Ovary (tissue), 9 donors: ENCODE measurements around the gene DPH6. TPM values are rescaled to one million over a fixed set of nuclear protein-coding genes. Genes with fewer than 3 reads are reported as not detected.

Experiments used
- DNase-seq, 5 donors: peaks; one replicate each; pipeline ENCODE4 v3.0.0-alpha.2; 2019 to 2020
- H3K27ac ChIP-seq, 2 donors: fragments of 200-600 bp; one replicate each; pipeline versions ENCODE4 v1.5.1 to v1.8.0; 2019 to 2022
- H3K27me3 ChIP-seq: fragments of 200-600 bp; one replicate; pipeline ENCODE4 v1.8.0; 2022
- H3K36me3 ChIP-seq: fragments of 200-600 bp; sonication (generic); one replicate; pipeline ENCODE4 v1.5.1; 2019
- H3K4me1 ChIP-seq: one replicate; pipeline ENCODE4 v1.8.1; 2013; ENCODE audit warnings: mild to moderate bottlenecking, moderate library complexity; ENCODE audit not compliant: insufficient read depth
- H3K4me3 ChIP-seq: fragments of 200-600 bp; sonication (generic); one replicate; pipeline ENCODE4 v1.5.1; 2017
- H3K9me3 ChIP-seq, 2 donors: fragments of 200-600 bp in 1 of 2; sonication (generic) in 1 of 2; one replicate each; pipeline versions ENCODE4 v1.5.1 to v1.8.1; 2013 to 2019; ENCODE audit warnings: mild to moderate bottlenecking in 1 of 2, moderate library complexity in 1 of 2
- EP300 ChIP-seq: sonication (generic); formaldehyde crosslinking; IDR thresholded peaks from one replicate; pipeline ENCODE4 v1.6.1; 2017; ENCODE audit warnings: antibody characterized with exemption
- POLR2A ChIP-seq: fragments of 450-650 bp; IDR thresholded peaks from one replicate; pipeline ENCODE4 v1.6.1; 2017; ENCODE audit warnings: antibody characterized with exemption, mild to moderate bottlenecking, moderate library complexity
- WGBS, 3 donors: extraction: QIAGEN DNeasy Blood & Tissue Kit in 1 of 3; methylation state at CpG; one replicate each; pipeline versions ENCODE4 v1.1.5 to v1.1.7; 2013 to 2017; 5-methylcytosine and 5-hydroxymethylcytosine counted together
- intact Hi-C, 4 donors: fragments of 100-400 bp; cut with DNase I; formaldehyde crosslinking; loops; one replicate each; pipeline versions ENCODE4 v1.11.0 to v1.15.1; 2022 to 2023
- polyA plus RNA-seq, 2 donors: library from polyadenylated mRNA; stranded (reverse); fragments of 200-250 nt in 1 of 2; fragments of 350-450 nt in 1 of 2; fragmentation: Illumina TruSeq in 1 of 2; extraction: RNeasy Lipid Tissue Mini Kit (QIAGEN cat#74804) in 1 of 2; gene quantifications; one replicate each; pipeline ENCODE4 v1.2.3, GENCODE V29; 2013 to 2014
- total RNA-seq, 7 donors: library from RNA; depleted of rRNA in 2 of 7; stranded (reverse); fragments of >200 nt in 2 of 7; fragmentation: NEBNext Ultra II Directional in 3 of 7; extraction: Animal tissue kit (Norgen Biotek cat#: 25700) in 3 of 7; gene quantifications; one replicate each; pipeline versions ENCODE4 v1.1.0 to v1.2.4, GENCODE V29; 2016 to 2023
- TF ChIP-seq, protein P1 (sequence below), 3 donors: fragments of 450-650 bp in 2 of 3; fragments of 200-600 bp in 1 of 3; IDR thresholded peaks; one replicate each; pipeline versions ENCODE4 v1.5.1 to v1.8.0; 2016 to 2022; ENCODE audit warnings: antibody characterized with exemption in 3 of 3, mild to moderate bottlenecking in 1 of 3
- donor health status: DM: no; HTN: no; CAD: no; lungs with moderate emphysema.
- donor health status: DM: no; HTN: no; CAD: no.
- donor health status: Bipolar disorder and iron deficiency.
- donor health status: DM: yes; HTN: yes; CAD: no.
- donor health status: DM: no; HTN: no; CAD: no.
- donor health status: DM: yes; HTN: yes; CAD: no.

The DPH6 gene
- total and polyA plus RNA-seq, 9 donors: 9.7 to 32.1 (median 24.2) TPM

DNA sequence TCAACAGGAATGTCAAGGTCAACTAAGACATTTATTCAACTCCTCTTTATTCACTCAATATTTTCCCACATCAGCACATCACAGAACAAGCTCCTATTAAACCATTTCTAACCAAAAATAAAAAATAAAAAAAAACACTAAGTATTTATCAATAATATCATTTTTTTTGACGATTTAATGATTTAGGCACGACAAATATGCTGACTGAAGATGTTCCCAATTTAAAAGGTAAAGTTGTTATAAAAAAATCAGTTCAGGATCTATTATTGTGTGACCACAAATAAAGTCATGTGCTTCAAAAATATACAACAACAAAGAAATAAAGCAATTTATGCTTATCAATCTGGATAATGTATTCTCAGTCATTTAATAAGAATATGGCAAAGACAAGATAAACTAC, 16.2 kb downstream of the DPH6 start:
- Histone ChIP-seq H3K27ac (no peak overlapping the region), H3K4me3 (no peak overlapping the region), H3K36me3 (no peaks in the 10 kb centered on the region), H3K27me3 (no peaks in the 10 kb centered on the region), H3K4me1 (no peaks in the 10 kb centered on the region), H3K9me3 (no peaks in the 10 kb centered on the region)
- TF ChIP-seq POLR2A (no peak), EP300 (no peak)
- TF ChIP-seq, protein P1, sequence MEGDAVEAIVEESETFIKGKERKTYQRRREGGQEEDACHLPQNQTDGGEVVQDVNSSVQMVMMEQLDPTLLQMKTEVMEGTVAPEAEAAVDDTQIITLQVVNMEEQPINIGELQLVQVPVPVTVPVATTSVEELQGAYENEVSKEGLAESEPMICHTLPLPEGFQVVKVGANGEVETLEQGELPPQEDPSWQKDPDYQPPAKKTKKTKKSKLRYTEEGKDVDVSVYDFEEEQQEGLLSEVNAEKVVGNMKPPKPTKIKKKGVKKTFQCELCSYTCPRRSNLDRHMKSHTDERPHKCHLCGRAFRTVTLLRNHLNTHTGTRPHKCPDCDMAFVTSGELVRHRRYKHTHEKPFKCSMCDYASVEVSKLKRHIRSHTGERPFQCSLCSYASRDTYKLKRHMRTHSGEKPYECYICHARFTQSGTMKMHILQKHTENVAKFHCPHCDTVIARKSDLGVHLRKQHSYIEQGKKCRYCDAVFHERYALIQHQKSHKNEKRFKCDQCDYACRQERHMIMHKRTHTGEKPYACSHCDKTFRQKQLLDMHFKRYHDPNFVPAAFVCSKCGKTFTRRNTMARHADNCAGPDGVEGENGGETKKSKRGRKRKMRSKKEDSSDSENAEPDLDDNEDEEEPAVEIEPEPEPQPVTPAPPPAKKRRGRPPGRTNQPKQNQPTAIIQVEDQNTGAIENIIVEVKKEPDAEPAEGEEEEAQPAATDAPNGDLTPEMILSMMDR (IDR thresholded peaks at IDR 0.05): no peak
- intact Hi-C loops: loop anchor here in 1 of 4 donors (5.0 kb wide), 1 partner anchor 1182 kb away; no protein-coding TSS in a partner anchor
- DNase-seq: no peak
- WGBS, 3 donors: 90 to 94% (median 94%) methylated on average over 2 of the region's 2 CpGs

DNA sequence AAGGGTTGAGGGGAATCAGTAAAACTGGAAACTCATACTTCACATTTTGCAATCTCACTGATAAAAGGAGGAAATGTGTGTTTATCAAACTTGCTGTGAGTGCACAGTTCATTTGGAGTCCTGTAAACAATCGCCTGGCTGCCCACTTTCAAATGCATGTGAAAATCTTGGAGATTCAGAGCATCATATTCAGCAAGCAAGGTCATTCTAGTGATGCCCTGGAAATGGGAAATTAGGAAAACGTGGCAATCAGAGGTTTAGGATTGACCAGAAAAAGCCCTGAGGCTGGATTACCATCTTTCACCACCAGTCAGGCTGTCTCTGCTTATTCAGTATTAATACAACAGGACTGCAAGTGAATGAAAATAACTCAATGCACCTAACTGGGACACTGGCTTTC, 23.9 kb downstream of the DPH6 start:
- 52 to 73% (median 54%) methylated on average over 2 of the region's 2 CpGs for WGBS, 3 donors
- no peak overlapping the region for H3K4me3 ChIP-seq
- intact Hi-C loops: no loop called here
- H3K9me3 ChIP-seq: no peaks in the 10 kb centered on the region
- H3K36me3 ChIP-seq: no peaks in the 10 kb centered on the region
- TF ChIP-seq POLR2A: no peak
- TF ChIP-seq, protein P1 (IDR thresholded peaks at IDR 0.05): peak in 1 of 3 donors; percentile 7
- no peaks in the 10 kb centered on the region for H3K27me3 ChIP-seq
- no peak for DNase-seq
- no peaks in the 10 kb centered on the region for H3K4me1 ChIP-seq
- H3K27ac ChIP-seq: no peak overlapping the region

DNA sequence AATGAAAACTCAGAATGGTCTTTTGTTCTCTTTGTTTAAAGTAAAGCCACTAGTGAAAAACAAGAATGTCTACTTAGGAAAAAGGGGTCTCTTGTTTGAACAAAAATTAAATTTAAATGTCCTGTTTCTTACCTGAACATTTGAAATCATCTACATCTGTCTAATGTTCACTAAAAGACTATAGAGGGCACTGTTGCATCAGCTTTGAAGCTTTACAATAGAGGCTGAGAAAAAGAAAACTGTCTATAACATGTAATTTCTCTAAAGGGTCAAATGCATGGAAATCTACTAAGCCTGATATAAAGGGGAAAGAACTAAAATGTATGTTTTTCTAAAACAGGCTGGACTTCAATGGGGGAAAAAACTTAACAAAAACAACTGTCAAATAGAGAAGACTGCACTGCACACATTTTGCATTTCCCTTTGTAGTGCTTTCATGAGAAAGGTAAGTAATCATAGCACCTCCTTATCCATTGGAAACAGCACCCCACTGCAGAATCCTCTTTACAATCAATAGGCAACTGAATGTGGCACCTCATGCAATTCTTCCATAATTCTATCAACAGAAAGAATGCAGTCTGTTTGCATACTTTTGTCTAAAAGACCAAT, 26.3 kb downstream of the DPH6 start:
- Histone ChIP-seq H3K9me3 (no peaks in the 10 kb centered on the region), H3K4me1 (no peaks in the 10 kb centered on the region), H3K4me3 (no peak overlapping the region), H3K27ac (no peak overlapping the region), H3K27me3 (no peaks in the 10 kb centered on the region), H3K36me3 (no peaks in the 10 kb centered on the region)
- intact Hi-C loops: no loop called here
- TF ChIP-seq, protein P1 (IDR thresholded peaks at IDR 0.05): peak in 1 of 3 donors; percentile 47
- no peak for TF ChIP-seq POLR2A
- DNase-seq: no peak

DNA sequence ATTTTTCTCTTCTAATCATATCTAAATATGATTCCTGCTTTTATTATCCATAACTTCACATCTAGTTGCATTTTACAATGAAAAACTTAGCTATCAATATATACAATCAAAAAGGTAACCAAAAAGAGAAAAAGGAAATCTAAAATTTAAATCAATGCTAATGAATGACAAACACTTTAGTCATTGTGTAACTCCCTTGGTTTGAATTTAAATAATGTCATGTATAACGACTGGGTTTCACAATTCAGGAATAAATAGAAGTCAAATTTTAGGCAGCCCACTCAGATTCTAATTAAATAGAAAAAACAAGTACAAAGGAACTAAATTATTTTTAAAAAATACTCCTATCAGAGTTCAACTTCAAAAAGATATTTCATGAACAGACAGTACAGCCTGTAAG, 26.9 kb downstream of the DPH6 start:
- Histone ChIP-seq H3K4me1 (no peaks in the 10 kb centered on the region), H3K27me3 (no peaks in the 10 kb centered on the region), H3K9me3 (no peaks in the 10 kb centered on the region), H3K4me3 (no peak overlapping the region), H3K27ac (no peak overlapping the region), H3K36me3 (no peaks in the 10 kb centered on the region)
- 44 to 47% (median 45%) methylated on average over 1 of the region's 1 CpG for WGBS, 3 donors
- intact Hi-C loops: no loop called here
- no peak for DNase-seq
- TF ChIP-seq POLR2A (no peak), EP300 (no peak)
- TF ChIP-seq, protein P1 (IDR thresholded peaks at IDR 0.05): no peak

DNA sequence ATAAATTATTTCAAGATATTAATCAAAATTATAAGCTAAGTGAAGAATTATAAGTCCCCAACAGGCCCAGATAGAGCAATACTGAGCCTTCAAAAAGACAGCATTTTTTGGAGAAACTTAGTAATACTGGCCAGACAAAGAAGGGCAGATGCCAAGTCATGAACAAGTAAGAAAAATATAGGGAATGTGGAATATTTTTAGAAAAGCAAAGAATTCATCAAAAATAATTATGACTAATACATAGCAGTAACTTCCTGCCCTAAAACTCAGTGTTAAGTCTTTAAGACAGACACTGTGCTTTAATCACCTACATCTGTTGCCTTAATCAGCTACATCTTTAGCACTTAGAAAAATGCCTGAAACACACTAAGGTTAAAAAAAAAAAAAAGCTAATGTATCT, 31.2 kb downstream of the DPH6 start:
- Histone ChIP-seq H3K36me3 (no peaks in the 10 kb centered on the region), H3K9me3 (no peaks in the 10 kb centered on the region), H3K4me1 (no peaks in the 10 kb centered on the region), H3K27me3 (no peaks in the 10 kb centered on the region), H3K27ac (no peak overlapping the region), H3K4me3 (no peak overlapping the region)
- DNase-seq: no peak
- TF ChIP-seq, protein P1 (IDR thresholded peaks at IDR 0.05): no peak
- intact Hi-C loops: no loop called here
